HUES6 (cell line): ENCODE data around the gene SPG21.

ENCODE experiments used
- H3K27ac ChIP-seq: 2 replicates; pipeline ENCODE4 v1.7.0; 2013; ENCODE audit warnings: low read depth, mild to moderate bottlenecking, low read length, inconsistent platforms
- H3K27me3 ChIP-seq: 2 replicates; pipeline ENCODE4 v1.6.1; 2013; ENCODE audit warnings: low read length; ENCODE audit not compliant: control insufficient read depth, insufficient read depth
- H3K36me3 ChIP-seq: 2 replicates; pipeline ENCODE4 v1.6.1; 2013; ENCODE audit warnings: low read length; ENCODE audit not compliant: control insufficient read depth, insufficient read depth
- H3K4me1 ChIP-seq: 2 replicates; pipeline ENCODE4 v1.6.1; 2013; ENCODE audit warnings: low read length; ENCODE audit not compliant: control insufficient read depth, insufficient read depth
- H3K4me3 ChIP-seq: 2 replicates; pipeline ENCODE4 v1.5.1; 2013; ENCODE audit warnings: low read depth, low read length
- H3K9ac ChIP-seq: one replicate; pipeline ENCODE4 v1.6.1; 2013; ENCODE audit warnings: mild to moderate bottlenecking, low read length
- H3K9me3 ChIP-seq: 2 replicates; pipeline ENCODE4 v1.6.1; 2013; ENCODE audit warnings: low read depth, low read length; ENCODE audit not compliant: control insufficient read depth, insufficient read depth

SPG21 gene

DNA sequence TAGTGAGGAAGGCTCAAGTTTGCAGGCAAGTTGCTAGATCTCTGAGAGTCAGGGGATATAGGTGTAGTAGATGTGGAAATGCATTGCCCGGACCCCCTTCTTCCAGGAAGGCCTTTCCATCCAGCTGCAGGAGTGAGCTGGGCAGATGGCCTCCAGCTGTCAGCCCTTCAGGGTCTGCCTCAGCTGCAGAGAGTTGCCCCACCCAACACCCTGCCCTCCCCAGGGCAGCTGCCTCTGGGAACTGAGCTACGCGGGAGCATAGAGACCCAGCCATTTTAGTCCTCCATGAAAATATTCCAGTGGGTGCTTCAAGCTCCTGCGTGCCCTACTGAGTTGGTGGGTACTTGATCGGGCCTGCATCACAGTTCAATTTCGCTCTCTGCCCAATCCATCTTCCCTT is 29.6 kb downstream of the SPG21 start:
- no peaks in the 10 kb centered on the region for H3K4me1 ChIP-seq
- H3K9me3 ChIP-seq, result no peaks in the 10 kb centered on the region
- H3K27ac ChIP-seq, result no peak overlapping the region
- H3K27me3 ChIP-seq, result no peaks in the 10 kb centered on the region
- H3K9ac ChIP-seq, result no peak overlapping the region
- peaks cover 82% of the 10 kb centered on the region for H3K36me3 ChIP-seq
- H3K4me3 ChIP-seq, result no peak overlapping the region

DNA sequence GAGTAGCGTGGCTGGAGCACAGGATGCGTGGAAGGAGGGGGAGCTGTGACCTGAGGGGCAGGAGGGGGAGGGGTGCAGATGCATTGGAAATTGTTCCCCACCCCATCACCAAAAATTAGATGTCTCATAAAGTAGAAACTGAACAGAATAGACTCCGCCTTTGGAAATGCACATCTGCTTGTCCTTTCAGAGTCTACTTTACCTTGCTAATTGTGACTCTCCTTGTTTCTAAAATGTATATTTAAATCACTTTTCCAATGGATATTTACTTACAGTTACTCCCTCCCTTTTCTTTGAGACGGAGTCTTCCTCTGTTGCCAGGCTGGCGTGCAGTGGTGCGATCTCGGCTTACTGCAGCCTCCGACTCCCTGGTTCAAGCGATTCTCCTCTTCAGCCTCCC is 30.6 kb downstream of the SPG21 start:
- no peaks in the 10 kb centered on the region for H3K9me3 ChIP-seq
- no peak overlapping the region for H3K27ac ChIP-seq
- H3K36me3 ChIP-seq, result peaks cover 75% of the 10 kb centered on the region
- H3K4me3 ChIP-seq, result no peak overlapping the region
- H3K27me3 ChIP-seq, result no peaks in the 10 kb centered on the region
- no peak overlapping the region for H3K9ac ChIP-seq
- H3K4me1 ChIP-seq, result no peaks in the 10 kb centered on the region

GRCh38 chr15:64954395-64954794 is 35.3 kb downstream of the SPG21 start:
- Histone ChIP-seq H3K36me3 (peaks cover 31% of the 10 kb centered on the region), H3K9me3 (no peaks in the 10 kb centered on the region), H3K27me3 (no peaks in the 10 kb centered on the region), H3K9ac (no peak overlapping the region), H3K27ac (no peak overlapping the region), H3K4me1 (no peaks in the 10 kb centered on the region), H3K4me3 (no peak overlapping the region)

DNA sequence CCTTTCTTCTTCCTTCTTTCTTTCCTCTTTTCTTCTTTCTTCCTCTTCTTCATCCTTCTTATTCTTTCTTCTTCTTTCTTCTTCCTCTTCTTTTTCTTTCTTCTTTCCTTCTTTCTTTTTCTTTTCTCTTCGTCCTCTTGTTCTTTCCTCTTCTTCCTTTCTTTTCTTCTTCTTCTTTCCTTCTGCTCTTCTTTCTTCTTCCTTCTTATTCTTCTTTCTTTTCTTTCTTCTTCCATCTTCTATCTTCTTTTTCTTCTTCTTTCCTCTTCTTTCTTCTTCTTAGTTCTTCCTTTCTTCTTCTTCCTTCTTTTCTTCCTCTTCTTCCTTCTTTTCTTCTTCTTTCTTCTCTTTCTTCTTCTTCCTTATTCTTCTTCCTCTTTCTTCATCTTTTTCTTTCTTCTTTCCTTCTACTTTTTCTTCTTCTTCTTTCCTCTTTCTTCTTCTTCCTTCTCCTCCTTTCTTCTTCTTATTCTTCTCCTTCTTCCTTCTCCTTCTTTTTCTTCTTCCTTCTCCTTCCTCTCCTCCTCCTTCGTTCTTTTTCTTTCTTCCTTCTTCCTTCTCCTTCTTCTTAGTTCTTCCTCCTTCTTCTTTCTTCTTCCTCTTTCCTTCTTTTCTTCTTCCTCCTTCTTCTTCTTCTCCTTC is 37.8 kb downstream of the SPG21 start:
- Histone ChIP-seq H3K9ac (no peak overlapping the region), H3K27ac (no peak overlapping the region), H3K9me3 (no peaks in the 10 kb centered on the region)

DNA sequence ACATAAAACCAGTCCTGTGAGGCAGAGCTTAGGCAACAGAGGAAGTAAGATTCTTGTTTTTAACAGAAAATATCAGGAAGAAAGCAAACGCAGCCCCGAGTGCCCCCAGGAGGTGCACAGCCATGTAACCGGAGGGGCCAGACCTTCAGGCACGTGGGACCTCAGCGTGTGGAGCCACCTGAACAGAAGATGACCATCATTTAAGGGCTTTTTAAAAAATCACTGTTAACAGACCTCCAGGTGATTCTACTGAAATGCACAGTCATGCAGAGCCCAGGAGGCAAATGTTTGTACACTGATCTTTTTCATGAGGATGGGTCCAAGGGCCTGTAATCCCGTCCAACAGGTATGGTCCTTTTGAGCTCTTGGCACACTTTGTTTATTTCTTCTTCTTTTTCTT is 38.8 kb downstream of the SPG21 start:
- Histone ChIP-seq H3K36me3 (peaks cover 8% of the 10 kb centered on the region), H3K27me3 (no peaks in the 10 kb centered on the region), H3K9me3 (no peaks in the 10 kb centered on the region), H3K27ac (no peak overlapping the region), H3K9ac (no peak overlapping the region), H3K4me3 (no peak overlapping the region), H3K4me1 (no peaks in the 10 kb centered on the region)

More for the DNA sequence above, 37.8 kb downstream of the SPG21 start:
- H3K27me3 ChIP-seq, result no peaks in the 10 kb centered on the region
- no peaks in the 10 kb centered on the region for H3K4me1 ChIP-seq
- no peak overlapping the region for H3K4me3 ChIP-seq
- peaks cover 15% of the 10 kb centered on the region for H3K36me3 ChIP-seq

DNA sequence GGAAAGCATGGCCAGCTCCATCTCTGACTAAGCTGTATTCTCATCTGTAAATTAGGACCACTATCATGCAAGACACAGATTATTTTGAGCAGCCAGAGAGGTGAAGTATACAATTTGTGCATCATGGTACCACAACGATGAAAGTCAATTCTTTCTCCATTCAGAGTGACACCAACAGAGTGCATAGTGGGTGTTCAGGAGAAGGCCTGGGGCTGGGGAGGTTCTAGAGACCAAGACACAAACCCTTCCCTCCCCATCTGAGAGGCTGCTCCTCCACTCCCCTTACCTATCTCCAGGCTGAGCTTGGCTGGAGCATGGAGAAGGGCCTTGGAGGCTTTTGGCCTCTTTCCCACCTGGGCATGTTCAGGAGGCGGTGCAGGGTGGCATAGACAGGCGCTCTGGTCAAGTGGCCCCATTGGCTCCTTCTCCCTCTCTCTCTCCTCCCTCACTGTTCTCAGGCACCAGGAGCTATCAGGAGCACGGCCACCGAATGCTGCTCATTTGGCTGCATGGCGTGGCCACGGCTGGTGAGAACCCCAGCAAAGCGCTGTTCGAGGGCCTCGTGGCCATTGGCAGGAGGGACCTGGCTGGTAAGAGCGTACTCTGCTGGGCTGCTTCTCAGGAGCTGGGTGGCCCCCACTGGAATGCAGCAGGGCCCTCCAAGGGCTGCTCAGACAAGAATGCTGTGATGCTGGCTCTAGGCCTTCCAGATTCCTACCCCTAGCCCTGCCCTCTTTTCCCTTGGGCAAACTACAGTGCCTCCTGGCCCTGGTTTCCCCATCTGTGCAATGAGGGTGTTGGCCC is 40.1 kb downstream of the SPG21 start:
- no peaks in the 10 kb centered on the region for H3K27me3 ChIP-seq
- H3K36me3 ChIP-seq, result no peaks in the 10 kb centered on the region
- H3K9ac ChIP-seq, result no peak overlapping the region
- no peak overlapping the region for H3K27ac ChIP-seq
- H3K9me3 ChIP-seq, result no peaks in the 10 kb centered on the region
- H3K4me3 ChIP-seq, result no peak overlapping the region
- H3K4me1 ChIP-seq, result no peaks in the 10 kb centered on the region

GRCh38 chr15:64948916-64949315 is 40.8 kb downstream of the SPG21 start:
- H3K9ac ChIP-seq, result no peak overlapping the region
- H3K36me3 ChIP-seq, result no peaks in the 10 kb centered on the region
- H3K4me1 ChIP-seq, result no peaks in the 10 kb centered on the region
- no peak overlapping the region for H3K27ac ChIP-seq
- no peak overlapping the region for H3K4me3 ChIP-seq
- no peaks in the 10 kb centered on the region for H3K27me3 ChIP-seq
- no peaks in the 10 kb centered on the region for H3K9me3 ChIP-seq

DNA sequence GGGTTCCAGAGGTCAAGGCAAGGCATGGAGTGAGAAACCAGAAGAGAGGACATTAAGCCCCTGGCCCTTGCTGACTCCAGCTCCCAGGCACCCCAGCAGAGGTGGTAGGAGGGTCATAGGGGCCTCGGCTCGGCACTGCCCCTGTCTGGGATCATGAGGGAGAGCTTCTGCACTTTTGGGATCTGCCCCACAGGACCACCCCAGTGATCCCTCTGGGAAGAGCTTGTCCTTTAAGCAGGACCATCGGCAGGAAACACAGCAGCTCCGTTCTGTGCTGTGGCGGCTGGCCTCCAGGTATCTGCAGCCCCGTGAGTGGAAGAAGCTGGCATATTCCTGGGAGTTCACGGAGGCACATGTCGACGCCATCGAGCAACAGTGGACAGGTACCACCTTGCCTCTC is 42.5 kb downstream of the SPG21 start:
- Histone ChIP-seq H3K36me3 (no peaks in the 10 kb centered on the region), H3K9me3 (no peaks in the 10 kb centered on the region), H3K4me3 (no peak overlapping the region)

DNA sequence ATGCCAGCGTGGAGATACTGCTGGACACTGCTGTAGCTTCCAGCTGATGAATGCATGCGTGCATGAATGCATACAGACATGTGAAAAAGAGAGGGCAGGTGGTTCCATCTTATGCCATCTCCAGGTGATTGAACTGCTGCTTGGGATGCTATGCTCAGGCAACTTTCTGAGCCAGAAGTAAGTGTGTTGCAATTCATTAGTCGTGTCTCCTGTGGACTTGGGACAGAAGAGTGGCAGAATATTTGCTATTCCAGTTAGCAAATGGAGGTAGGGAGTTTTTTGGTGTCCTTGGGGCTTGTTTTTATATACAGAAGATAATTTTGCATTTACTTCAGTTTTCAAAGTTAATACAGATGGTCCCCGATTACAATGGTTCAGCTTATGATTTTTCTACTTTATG is 44.8 kb downstream of the SPG21 start:
- H3K9me3 ChIP-seq, result no peaks in the 10 kb centered on the region

More for the DNA sequence above, 42.5 kb downstream of the SPG21 start:
- Histone ChIP-seq H3K27me3 (no peaks in the 10 kb centered on the region), H3K9ac (no peak overlapping the region), H3K27ac (no peak overlapping the region), H3K4me1 (no peaks in the 10 kb centered on the region)

GRCh38 chr15:64943512-64944225 is 46.0 kb downstream of the SPG21 start:
- Histone ChIP-seq H3K4me3 (no peak overlapping the region), H3K9me3 (no peaks in the 10 kb centered on the region), H3K27ac (no peak overlapping the region), H3K36me3 (no peaks in the 10 kb centered on the region), H3K4me1 (no peaks in the 10 kb centered on the region), H3K27me3 (no peaks in the 10 kb centered on the region), H3K9ac (no peak overlapping the region)

More for the DNA sequence above, 44.8 kb downstream of the SPG21 start:
- H3K9ac ChIP-seq, result no peak overlapping the region
- H3K27ac ChIP-seq, result no peak overlapping the region
- H3K4me1 ChIP-seq, result no peaks in the 10 kb centered on the region
- no peaks in the 10 kb centered on the region for H3K36me3 ChIP-seq
- H3K27me3 ChIP-seq, result no peaks in the 10 kb centered on the region
- H3K4me3 ChIP-seq, result no peak overlapping the region

GRCh38 chr15:64942356-64942755 is 47.4 kb downstream of the SPG21 start:
- no peaks in the 10 kb centered on the region for H3K36me3 ChIP-seq
- H3K27ac ChIP-seq, result no peak overlapping the region
- no peak overlapping the region for H3K4me3 ChIP-seq
- no peaks in the 10 kb centered on the region for H3K27me3 ChIP-seq
- no peak overlapping the region for H3K9ac ChIP-seq
- H3K9me3 ChIP-seq, result no peaks in the 10 kb centered on the region
- H3K4me1 ChIP-seq, result no peaks in the 10 kb centered on the region
